ENCODE data around the gene CD59.

GRCh38 chr11:33689501-33689900 is 46.7 kb downstream of the CD59 start:
- TF ChIP-seq RAD21 (CRISPR knock-in tag; IDR thresholded peaks at IDR 0.05) (no peak), FOSL2 (CRISPR knock-in tag; IDR thresholded peaks at IDR 0.05) (no peak), CBX2 (IDR thresholded peaks at IDR 0.05; ENCODE audit: low read depth, low read length) (no peak), CBX2 (CRISPR knock-in tag; IDR thresholded peaks at IDR 0.05; ENCODE audit: low read depth) (no peak), ZNF660 (CRISPR knock-in tag; IDR thresholded peaks at IDR 0.05; ENCODE audit: borderline replicate concordance, low read depth) (no peak), HDAC1 (CRISPR knock-in tag; IDR thresholded peaks at IDR 0.05) (no peak), ZNF547 (CRISPR knock-in tag; IDR thresholded peaks at IDR 0.05) (no peak), GFI1 (CRISPR knock-in tag; IDR thresholded peaks at IDR 0.05; ENCODE audit: borderline replicate concordance) (no peak), SETDB1 (CRISPR knock-in tag; IDR thresholded peaks at IDR 0.05; ENCODE audit: borderline replicate concordance) (no peak), POLR2A (IDR thresholded peaks at IDR 0.05; ENCODE audit: insufficient read depth in 1 of 2, low read depth in 2 of 2, low read length in 2 of 2) (no peak)
- TF ChIP-seq, protein P1, sequence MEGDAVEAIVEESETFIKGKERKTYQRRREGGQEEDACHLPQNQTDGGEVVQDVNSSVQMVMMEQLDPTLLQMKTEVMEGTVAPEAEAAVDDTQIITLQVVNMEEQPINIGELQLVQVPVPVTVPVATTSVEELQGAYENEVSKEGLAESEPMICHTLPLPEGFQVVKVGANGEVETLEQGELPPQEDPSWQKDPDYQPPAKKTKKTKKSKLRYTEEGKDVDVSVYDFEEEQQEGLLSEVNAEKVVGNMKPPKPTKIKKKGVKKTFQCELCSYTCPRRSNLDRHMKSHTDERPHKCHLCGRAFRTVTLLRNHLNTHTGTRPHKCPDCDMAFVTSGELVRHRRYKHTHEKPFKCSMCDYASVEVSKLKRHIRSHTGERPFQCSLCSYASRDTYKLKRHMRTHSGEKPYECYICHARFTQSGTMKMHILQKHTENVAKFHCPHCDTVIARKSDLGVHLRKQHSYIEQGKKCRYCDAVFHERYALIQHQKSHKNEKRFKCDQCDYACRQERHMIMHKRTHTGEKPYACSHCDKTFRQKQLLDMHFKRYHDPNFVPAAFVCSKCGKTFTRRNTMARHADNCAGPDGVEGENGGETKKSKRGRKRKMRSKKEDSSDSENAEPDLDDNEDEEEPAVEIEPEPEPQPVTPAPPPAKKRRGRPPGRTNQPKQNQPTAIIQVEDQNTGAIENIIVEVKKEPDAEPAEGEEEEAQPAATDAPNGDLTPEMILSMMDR (CRISPR knock-in tag; IDR thresholded peaks at IDR 0.05) = no peak

Data from HepG2 (cell line).